NCI-H526 (cell line): Measurements from ENCODE around the gene SHFL.

Source experiments
- DNase-seq, 2 experiments: peaks; one replicate each; lab custom pipeline; 2025; lab: John Stamatoyannopoulos, UW

The SHFL gene

DNA sequence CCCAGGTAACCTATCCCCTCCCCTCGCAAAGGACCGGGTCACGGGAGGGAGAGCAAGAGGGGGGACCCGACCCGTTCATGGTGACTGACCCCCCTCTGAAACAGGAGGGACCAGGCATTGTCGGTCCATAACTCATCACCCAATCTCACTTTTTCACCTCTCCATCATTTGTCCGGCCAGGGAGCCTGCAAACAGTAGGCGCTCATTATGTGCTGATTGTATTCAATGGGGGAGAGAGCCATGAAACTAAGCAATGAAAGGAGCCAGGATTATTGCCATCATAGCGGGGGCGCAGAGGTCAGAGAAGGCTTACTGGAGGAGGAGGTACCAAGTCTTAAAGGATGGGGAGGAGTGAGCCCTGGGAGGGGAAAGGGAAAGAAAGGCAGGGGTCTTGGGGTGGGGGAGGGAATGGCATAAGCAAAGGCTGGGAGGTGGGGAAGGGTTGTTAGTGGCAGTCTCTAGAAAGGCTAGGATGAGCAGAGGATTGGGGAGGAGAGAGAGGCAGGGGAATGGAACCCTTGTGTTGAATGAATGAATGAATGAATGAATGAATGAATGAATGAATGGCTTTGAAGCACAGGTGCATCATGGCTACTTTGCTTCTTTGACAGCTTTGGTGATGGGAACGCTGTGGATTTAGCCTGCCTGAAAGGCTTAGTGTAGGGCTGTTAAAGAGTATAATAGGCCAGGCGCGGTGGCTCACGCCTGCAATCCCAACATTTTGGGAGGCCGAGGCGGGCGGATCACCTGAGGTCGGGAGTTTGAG lies 1.4 kb downstream of the SHFL start:
- no peak for DNase-seq

DNA sequence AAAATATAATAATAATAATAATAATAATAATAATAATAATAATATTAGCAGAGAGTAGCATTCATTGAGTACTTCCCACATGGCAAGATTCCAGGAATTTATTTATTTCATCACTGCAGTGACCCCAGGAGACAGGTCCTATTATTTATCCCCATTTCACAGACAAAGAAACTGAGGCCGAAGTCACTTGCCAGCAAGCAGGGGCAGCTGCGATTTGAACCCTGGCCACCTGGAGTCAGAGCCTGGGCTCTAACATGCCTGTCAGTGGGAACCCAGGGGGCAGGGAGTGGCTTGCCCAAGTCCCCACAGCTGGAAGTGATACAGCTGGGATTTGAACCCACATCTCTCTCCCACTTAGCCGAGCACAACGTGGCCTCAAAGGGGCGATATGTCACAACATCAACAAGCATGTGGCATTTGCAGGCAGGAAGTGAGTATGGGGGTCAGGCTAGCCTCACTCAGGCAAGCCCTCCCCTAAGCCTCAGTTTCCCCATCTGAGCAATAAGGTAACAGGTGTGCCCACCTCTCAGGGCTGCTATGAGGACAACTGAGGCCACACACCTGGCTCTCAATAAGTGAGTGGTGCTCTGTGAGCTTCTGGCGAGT lies 2.9 kb downstream of the SHFL start:
- DNase-seq, result no peak

DNA sequence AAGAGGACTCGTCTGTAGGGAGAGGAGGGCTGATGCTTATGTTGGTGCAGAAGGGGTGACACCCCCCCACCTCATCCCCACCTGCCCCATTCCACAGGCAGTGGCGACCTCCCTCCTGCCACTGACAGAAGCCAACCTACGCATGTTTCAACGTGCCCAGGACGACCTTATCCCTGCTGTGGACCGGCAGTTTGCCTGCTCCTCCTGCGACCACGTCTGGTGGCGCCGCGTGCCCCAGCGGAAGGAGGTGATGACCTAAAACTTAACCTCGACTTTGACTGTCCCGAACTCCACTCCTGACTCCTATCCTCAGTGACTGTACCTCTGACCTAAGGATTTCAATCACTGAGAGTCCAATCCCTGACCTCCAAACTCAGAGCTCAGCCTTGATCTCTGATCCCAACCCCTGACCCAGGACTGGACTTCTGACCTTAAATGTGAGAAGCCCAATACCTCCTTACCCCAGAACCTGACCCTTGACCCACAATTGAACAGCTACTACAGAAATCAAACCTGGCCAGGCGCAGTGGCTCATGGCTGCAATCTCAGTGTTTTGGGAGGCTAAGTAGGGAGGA lies 3.8 kb downstream of the SHFL start:
- no peak for DNase-seq

DNA sequence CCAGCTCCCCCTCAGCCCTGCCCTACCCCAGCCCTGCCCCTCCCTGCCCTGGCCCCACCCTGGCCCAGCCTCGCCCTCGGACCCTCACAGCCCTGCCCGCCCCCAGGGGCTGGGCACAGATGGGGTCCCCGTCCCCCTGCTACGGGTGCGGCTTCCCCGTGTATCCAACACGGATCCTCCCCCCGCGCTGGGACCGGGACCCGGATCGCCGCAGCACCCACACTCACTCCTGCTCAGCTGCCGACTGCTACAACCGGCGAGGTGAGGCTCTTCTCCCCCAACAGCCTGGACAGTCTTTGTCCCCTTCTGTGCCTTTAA lies 5.2 kb downstream of the SHFL start:
- no peak for DNase-seq

DNA sequence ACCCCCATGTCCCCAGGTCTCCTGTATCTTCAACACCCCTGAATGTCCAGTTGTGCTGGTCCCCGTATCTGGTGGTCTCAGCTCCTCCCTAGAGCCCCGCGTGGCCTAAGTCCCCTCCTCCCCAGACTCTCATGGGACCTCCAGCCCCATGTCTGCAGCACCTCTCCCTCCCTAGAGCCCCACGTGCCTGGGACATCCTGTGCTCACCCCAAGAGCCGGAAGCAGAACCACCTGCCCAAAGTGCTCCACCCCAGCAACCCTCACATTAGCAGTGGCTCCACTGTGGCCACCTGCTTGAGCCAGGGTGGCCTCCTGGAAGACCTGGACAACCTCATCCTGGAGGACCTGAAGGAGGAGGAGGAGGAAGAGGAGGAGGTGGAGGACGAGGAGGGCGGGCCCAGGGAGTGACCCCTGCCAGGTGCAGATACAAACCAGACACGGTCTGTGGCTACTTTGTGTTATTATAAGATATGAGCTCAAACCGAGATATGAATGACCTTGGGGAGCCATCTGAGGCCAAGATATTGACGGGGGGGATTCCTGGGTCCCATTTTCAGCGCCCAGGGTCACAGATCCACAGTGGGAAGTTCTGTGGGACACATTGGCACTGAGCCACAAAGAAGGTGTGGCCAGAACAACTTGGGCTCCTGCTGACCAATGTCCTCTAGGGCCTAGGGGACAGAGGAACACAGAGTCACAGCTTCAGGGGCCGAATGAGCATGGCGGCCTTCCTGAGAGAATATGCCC lies 6.0 kb downstream of the SHFL start:
- no peak for DNase-seq

DNA sequence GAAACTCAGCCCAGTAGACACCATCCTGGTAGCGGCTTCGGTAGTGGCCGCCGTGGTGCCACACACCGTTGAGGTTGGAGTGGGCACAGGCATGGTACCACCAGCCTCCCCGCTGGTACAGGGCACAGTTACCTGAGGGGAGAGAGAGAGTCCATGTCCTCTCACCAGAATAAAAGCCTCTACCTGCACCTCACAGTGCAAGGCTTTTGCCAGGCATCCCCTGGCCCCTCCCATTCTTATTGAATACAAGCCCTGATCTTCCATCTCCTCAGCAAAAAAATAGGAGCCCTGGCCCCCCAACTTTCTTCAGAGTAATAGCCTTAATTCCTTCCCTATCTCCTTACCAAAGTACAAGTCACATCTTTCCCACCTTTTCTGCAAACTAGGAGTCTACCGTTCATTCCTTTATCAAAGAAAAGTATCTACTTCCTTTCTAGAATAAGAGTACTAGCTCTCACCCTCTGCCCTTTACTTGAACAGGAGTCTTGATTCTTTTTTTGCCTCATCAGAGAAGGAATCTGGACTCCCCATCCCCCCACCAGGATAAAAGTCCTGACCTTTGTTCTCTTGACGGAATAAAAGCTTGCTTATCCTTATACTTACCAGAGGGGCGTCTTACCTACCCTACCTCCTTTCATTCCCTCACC lies 6.7 kb downstream of the SHFL start:
- DNase-seq, result no peak

DNA sequence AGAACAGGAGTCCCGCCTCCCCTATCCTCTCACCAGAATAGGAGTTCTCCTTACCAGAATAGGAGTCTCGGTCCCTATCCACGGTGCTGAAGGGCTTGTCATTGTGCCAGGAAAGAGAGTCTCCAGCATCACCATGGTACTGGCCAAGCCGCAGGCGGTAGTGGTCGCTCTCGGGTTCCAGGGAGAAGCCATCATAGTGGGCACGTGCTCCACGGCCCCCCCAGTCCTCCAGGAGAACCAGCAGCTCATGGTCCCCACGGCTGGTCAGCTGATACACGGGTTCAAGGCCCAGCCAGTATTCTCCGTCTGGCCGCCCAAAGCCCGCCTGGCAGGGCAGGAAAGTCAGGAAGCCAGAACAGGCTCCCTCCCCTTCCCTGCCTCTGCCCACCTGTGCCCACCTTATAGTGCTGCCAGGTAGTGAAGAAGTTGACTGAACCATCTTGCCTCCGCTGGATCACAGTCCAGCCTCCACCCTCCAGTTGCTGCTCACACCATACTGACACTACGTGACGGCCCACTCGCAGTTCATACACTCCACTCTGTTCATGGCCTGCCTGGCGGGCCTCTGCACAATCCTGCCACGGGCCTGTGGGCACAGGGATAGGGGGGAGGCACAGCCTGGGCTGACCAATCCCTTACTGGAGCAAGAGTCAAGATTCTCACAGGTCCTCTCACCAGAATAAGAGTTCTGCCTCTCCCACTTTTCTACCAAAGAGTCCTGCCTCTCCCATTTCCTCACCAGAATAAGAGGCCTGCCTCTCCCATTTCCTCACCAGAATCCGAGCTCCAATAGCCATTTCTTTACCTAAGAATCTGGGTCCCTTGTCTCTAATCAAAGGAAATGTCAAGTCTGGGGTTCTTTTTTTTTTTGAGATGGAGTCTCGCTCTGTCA lies 7.4 kb downstream of the SHFL start:
- DNase-seq, result no peak

DNA sequence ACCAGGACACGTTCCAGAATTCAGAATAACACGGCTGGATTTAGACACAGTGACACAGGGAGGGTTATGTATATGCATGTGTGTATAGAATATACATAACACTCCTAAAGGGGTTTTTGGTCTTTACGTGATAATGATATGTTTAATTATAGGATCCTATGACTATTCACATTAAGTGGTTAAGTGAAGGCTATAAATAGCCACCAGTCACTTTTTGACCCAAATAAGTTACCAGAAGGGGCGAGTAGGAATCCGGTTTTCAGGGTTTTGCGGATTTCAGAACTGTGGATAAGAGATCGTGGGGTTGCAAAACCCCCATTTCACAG lies 9.5 kb downstream of the SHFL start:
- DNase-seq, result no peak

DNA sequence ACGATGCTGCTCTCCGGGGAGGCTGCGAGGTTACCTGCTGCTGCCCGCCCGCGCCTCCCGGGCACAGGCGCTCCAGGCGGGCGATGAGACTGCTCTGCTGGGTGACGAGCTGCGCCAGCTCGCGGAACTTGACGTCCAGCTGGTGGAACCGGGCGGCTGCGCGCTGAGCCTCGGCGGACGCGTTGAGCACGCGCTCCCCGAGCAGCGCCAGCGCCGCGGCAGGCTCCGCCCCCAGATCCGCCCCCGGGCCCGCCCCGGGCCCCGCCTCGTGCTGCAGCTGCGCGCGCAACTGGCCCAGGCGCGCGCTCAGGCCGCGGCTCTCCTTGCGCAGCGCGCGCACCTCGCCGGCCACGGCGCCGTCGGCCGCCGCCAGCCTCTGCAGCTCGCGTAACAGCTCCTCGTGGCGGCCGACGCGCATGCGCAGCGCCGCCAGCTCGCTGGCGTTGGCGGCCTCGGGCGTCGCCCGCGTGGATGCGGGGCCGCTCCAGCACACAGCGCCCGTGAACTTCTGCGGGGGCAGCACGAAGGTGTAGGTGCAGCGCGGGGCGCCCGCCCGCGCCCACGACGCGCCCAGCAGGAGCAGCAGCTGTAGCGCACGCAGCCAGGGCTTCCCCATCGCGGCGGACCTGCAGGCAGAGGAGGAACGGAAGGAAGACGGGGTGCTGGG lies 10.0 kb downstream of the SHFL start:
- peak; percentile 46 to 91 for DNase-seq

DNA sequence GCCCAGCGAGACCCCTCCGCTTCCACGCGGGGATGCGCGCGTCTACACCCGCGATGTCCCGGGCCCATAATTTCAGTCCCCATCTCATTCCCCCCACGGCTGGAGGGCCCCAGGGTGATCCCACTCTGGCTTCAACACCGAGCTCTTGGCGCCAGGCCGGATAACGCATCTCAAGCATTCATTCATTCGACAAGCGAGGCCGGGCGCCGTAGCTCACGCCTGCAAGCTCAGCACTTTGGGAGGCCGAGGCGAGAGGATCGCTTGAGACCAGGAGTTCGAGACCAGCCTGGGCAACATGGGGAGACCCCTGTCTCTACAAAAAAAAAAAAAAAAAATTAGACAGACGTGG lies 10.5 kb downstream of the SHFL start:
- DNase-seq, result no peak

DNA sequence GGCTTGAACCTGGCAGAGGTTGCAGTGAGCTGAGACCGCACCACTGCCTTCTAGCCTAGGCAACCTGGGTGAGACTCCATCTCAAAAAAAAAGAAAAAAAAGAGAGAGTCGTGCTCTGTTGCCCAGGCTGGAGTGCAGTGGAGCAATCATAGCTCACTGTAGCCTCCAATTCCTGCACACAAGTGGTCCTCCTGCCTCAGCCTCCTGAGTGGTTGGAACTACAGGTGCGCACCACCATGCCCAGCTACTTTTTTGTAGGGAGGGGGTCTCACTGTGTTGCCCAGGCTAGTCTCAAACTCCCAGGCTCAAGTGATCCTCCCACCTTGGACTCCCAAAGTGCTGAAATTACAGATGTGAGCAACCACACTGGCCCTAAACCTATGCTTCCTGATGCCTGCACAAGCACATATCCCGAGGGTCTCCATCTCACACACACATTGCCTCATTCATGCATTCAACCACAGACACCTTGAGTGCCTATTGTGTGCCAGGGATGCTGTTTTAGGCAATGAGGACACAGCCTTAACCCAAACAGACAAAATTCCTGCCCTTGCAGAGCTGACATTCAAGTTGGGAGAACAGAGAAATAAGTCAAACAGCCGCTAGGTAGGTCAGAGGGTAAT lies 14.2 kb downstream of the SHFL start:
- DNase-seq, result no peak

DNA sequence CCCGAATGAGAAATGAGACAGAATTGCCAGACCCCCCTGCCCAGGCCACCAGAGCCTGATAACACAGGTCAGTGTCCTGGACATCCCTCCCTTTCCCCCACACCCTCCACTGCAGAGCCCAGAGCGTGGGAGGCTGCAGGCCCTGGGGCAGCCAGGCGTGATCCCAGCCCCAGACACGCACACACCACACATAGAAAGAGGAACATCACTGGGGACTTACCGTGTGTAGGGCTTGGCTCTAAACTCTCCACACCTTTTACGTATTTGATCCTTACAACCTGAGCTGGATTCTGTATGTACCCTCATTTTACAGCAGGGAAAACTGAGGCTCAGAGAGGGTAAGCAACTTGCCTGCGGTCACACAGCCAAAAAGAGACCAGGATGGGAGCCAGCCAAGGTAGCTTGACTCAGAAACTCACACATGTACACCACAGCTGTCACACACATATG lies 16.7 kb downstream of the SHFL start:
- DNase-seq, result no peak

DNA sequence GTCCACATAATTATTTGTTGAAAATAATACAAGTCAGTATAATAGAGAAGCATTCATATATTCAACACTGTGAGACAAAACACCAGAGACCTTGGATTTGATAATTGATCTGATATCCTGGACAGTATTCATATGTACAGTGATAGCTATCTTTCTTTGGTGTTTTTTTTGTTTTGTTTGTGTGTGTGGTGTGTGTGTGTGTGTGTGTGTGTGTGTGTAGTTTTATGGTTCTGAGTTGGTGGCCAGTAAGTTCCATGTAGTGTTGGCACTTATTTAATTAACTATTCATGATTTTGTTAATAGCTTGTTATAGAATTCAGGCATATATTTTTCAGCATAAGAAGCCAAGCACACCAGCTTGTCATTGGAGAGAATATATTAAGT lies 18.0 kb downstream of the SHFL start:
- DNase-seq, result no peak

DNA sequence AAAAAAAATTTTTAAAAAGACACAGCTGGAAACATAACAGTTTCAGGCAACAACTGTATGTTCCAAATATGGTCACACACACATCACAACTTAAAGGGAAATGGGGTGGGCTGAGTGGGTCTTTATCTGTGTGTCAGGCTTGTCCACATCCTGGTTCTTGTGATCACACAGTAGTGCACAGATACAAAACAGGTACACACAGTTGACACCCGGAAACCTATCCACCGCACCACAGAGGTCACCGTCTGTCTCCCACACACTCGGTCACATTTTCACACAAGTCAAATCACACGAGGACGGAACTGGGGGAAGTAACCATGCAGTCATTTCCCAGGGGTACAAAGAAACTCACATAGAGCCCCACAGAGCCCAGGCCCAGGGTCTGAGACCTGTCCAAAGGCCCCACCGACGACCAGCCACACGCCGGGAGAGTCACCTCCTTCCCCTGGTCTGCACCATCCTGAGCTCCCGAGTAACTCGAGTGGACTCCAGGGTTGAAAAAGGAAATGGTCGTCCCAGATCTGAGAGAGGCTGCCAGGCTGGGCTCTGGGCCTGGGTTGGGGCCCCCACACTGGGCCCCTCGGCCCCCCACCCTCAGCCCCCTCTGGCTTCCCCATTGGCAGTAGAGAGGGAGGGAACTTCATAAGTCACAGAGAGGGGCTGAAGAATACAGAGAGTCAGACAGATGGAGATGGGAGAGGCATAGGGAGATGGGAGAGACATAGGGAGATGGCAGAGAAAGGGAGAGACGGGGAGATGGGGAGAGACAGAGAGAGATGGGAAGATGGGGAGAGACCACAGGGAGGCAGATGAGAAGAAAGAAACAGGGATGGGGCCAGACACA lies 18.8 kb downstream of the SHFL start:
- no peak for DNase-seq

DNA sequence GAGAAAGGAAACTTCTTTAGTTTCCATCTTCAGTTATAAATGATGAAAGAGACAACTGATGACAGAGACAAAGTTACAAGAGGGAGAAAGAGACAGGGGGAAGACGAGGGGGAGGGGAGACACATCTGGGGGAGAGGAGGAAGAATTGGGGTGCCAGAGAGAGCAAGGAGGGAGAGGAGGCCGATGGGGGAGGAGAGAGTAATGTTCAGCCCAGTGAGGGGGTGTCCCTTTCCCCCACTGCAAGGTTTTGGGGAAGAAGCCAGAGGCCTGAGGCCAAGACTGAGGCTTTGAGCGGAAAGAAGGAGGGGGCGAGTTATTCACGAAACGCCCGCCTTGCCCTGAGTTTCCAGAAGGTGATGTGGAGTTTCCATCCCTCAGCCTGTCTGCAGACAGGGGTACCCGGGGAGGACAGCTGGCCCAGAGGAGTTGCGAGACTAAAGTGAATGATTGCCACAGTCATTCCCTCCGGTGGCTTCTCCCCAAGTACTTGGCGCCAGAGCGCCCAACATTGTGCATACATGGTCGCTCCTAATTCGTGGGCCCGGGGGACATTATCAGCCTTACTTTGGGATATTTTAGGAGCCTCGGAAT lies 19.5 kb downstream of the SHFL start:
- no peak for DNase-seq

DNA sequence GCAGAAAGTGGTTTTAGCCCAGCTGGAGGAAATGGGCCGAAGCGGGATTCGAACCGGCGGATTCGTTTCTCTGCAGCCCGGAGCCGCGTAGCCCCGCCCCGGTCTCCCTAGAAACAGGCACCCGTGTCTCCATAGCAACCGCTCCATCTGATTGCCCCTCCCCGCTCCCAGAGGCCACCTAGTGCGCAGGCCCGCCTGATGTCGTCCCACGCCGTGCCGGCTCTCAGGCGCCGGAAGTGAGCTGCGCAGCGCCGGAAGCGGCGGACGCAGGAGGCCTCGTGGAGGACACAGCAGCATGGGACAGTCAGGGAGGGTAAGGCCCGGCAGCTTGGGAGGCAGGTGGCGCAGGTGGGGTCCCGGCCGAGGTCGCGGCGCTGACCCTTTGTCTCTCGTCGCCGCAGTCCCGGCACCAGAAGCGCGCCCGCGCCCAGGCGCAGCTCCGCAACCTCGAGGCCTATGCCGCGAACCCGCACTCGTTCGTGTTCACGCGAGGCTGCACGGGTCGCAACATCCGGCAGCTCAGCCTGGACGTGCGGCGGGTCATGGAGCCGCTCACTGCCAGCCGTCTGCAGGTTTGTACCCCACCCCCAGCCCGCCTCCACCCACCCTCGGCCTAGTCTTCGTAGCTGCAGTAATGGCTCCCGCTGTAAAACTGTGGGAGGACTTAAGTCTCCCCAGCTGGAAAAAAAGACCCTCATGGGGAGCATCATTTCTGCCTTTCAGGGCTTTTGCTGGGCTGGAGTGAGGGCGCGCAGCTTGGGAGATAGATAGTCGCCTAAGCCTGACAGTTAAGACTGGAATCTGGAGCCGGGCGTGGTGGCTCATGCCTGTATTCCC lies 20.2 kb downstream of the SHFL start, which contains the start of gene PPAN:
PPAN (plus strand) TSS at position 263 of the 837 bp plus-strand sequence; CDS start at position 296, 33 bp downstream.
- DNase-seq, result peak; percentile 87 to 97

DNA sequence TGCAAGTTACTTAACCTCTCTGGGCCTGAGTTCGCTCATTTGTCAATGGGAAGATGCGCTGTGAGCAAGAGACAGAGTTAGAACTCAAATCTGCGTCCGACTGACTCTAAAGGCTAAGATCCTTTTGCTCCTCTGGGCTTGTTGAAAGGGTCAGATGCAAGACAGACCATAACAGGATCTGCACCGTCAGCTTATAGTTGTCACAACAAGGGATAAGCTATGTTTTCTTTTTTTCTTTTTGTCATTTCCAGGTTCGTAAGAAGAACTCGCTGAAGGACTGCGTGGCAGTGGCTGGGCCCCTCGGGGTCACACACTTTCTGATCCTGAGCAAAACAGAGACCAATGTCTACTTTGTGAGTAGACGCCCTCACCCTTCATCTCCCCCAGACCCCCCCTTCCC lies 21.1 kb downstream of the SHFL start:
- DNase-seq, result no peak

DNA sequence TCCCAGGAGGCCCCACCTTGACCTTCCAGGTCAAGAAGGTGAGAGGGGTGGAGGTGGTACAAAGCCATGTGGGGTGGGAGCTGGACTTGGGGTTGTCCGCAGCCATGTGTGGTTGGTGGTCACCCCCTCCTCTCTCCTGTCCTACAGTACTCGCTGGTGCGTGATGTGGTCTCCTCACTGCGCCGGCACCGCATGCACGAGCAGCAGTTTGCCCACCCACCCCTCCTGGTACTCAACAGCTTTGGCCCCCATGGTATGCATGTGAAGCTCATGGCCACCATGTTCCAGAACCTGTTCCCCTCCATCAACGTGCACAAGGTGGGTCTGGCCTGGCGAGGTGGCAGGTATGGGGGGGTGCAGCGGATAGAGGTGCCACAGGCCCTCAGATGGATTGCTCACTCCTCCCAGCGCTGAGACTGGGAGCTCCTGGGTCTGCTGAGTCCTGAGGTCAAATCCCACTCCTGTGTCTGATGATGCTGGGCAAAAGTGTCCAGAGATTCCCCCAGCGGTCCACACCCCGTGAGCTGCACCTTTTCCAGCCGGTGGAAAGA lies 21.8 kb downstream of the SHFL start:
- no peak for DNase-seq
